Right lobe of liver (tissue), 6 donors: ENCODE data around the gene ASF1B. TPM values are rescaled to one million over a fixed set of nuclear protein-coding genes. Genes with fewer than 3 reads are reported as not detected.
"Not testable (repeated sequence)": the region's sequence is repeated elsewhere in the genome, so short reads cannot be mapped to it uniquely, and the experiment has no call there.

Experiments used
- ATAC-seq, 4 donors: fragments of 200-7000 bp; cut with Tn5 transposase; one replicate each; pipeline ENCODE4 v1.9.1; 2020; ENCODE audit warnings: mild to moderate bottlenecking in 4 of 4, moderate library complexity in 4 of 4
- DNase-seq, 3 donors: peaks; one replicate each; pipeline ENCODE4 v3.0.0-alpha.2; 2020
- H3K27ac ChIP-seq, 3 donors: fragments of 200-600 bp; one replicate each; pipeline ENCODE4 v1.8.0; 2022
- H3K27me3 ChIP-seq, 2 donors: fragments of 200-600 bp; one replicate each; pipeline ENCODE4 v1.8.0; 2022
- H3K36me3 ChIP-seq, 4 donors: fragments of 200-600 bp; sonication (generic) in 1 of 4; one replicate each; pipeline versions ENCODE4 v1.5.1 to v1.8.0; 2017 to 2022; ENCODE audit warnings: control low read depth in 1 of 4
- H3K4me1 ChIP-seq, 4 donors: fragments of 200-600 bp; sonication (generic) in 1 of 4; one replicate each; pipeline versions ENCODE4 v1.5.1 to v1.8.0; 2017 to 2022; ENCODE audit warnings: control low read depth in 1 of 4
- H3K4me3 ChIP-seq, 3 donors: fragments of 200-600 bp; one replicate each; pipeline ENCODE4 v1.8.0; 2022
- H3K9me3 ChIP-seq, 4 donors: fragments of 200-600 bp; sonication (generic) in 1 of 4; one replicate each; pipeline versions ENCODE4 v1.5.1 to v1.8.0; 2017 to 2022; ENCODE audit warnings: control low read depth in 1 of 4
- POLR2A ChIP-seq: fragments of 450-650 bp; IDR thresholded peaks from one replicate; pipeline ENCODE4 v1.6.1; 2017; ENCODE audit warnings: antibody characterized with exemption, mild to moderate bottlenecking
- WGBS: methylation state at CpG from one replicate; pipeline ENCODE4 v1.1.6; 2018; ENCODE audit warnings: low coverage, low lambda C conversion rate; ENCODE audit not compliant: insufficient coverage; ENCODE audit errors: missing lambda C conversion rate; 5-methylcytosine and 5-hydroxymethylcytosine counted together
- intact Hi-C, 2 donors: fragments of 100-400 bp; cut with DNase I; formaldehyde crosslinking; loops; one replicate each; pipeline versions ENCODE4 v1.11.2 to v1.14.1; 2022
- total RNA-seq, 6 experiments: library from RNA; depleted of rRNA in 2 of 6; stranded (reverse); fragments of >200 nt in 2 of 6; fragmentation: NEBNext Ultra II Directional in 3 of 6; extraction: Animal tissue kit (Norgen Biotek cat#: 25700) in 3 of 6; gene quantifications; one replicate each; pipeline versions ENCODE4 v1.1.0 to v1.2.4, GENCODE V29; 2016 to 2023
- TF ChIP-seq, protein P1 (sequence below), 4 donors: fragments of 200-600 bp in 3 of 4; fragments of 450-650 bp in 1 of 4; IDR thresholded peaks; one replicate each; pipeline versions ENCODE4 v1.5.1 to v1.8.0; 2016 to 2022; ENCODE audit warnings: antibody characterized with exemption in 4 of 4, mild to moderate bottlenecking in 2 of 4
- donor health status: DM: no; HTN: yes; CAD: no.
- donor health status: DM: no; HTN: no; CAD: no.
- donor health status: DM: no; HTN: no; CAD: no.
- donor health status: DM: no; HTN: yes; CAD: no.
- donor health status: DM: no; HTN: yes; CAD: no.

The ASF1B gene
- total RNA-seq, 6 experiments from 2014 or later: 0.24 to 5.3 (median 0.61) TPM

DNA sequence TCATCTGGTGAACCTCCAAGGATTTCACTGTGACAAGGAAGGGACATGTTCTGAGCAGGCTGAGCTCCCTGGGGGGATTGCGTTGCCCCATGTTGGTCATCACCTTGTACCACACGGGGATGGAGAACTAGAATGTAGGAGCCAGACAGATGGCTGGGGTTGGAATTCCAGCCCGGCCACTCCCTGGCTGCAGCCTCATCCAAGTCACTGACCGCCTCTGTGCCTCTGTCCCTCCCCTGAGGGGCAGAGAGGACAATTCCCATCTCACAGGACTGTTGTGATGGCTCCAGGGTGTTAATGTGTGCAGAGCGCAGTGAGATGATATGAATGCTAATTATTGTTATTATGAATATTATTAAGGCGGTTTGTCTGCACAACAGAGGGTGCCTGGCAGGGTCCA is 45.5 kb upstream of the ASF1B start:
- Histone ChIP-seq H3K27ac (no peak overlapping the region), H3K27me3 (no peaks in the 10 kb centered on the region), H3K4me1 (no peaks in the 10 kb centered on the region), H3K36me3 (no peaks in the 10 kb centered on the region), H3K9me3 (no peaks in the 10 kb centered on the region), H3K4me3 (no peak overlapping the region)
- ATAC-seq (no peak), DNase-seq (no peak)
- intact Hi-C loops: no loop called here
- TF ChIP-seq, protein P1, sequence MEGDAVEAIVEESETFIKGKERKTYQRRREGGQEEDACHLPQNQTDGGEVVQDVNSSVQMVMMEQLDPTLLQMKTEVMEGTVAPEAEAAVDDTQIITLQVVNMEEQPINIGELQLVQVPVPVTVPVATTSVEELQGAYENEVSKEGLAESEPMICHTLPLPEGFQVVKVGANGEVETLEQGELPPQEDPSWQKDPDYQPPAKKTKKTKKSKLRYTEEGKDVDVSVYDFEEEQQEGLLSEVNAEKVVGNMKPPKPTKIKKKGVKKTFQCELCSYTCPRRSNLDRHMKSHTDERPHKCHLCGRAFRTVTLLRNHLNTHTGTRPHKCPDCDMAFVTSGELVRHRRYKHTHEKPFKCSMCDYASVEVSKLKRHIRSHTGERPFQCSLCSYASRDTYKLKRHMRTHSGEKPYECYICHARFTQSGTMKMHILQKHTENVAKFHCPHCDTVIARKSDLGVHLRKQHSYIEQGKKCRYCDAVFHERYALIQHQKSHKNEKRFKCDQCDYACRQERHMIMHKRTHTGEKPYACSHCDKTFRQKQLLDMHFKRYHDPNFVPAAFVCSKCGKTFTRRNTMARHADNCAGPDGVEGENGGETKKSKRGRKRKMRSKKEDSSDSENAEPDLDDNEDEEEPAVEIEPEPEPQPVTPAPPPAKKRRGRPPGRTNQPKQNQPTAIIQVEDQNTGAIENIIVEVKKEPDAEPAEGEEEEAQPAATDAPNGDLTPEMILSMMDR (IDR thresholded peaks at IDR 0.05): no peak
- no peak for TF ChIP-seq POLR2A
- no CpG with 5 or more reads among the region's 6 CpGs for WGBS

- H3K27ac ChIP-seq, H3K4me1 ChIP-seq, H3K36me3 ChIP-seq, H3K27me3 ChIP-seq, H3K4me3 ChIP-seq, intact Hi-C loops, ATAC-seq, H3K9me3 ChIP-seq, DNase-seq: not testable (repeated sequence)
- 83% methylated on average over 11 of the region's 12 CpGs for WGBS
Measured at GRCh38 chr19:14181199-14181598, 44.8 kb upstream of the ASF1B start.

- ATAC-seq: no peak
- Histone ChIP-seq H3K4me3 (no peak overlapping the region), H3K4me1 (no peaks in the 10 kb centered on the region), H3K9me3 (no peaks in the 10 kb centered on the region), H3K27ac (no peak overlapping the region), H3K36me3 (no peaks in the 10 kb centered on the region), H3K27me3 (no peaks in the 10 kb centered on the region)
- WGBS: 88% methylated on average over 6 of the region's 23 CpGs
- intact Hi-C loops: no loop called here
- DNase-seq: no peak
- no peak for TF ChIP-seq POLR2A
- TF ChIP-seq, protein P1 (IDR thresholded peaks at IDR 0.05): no peak
Measured at GRCh38 chr19:14177496-14178074, 41.2 kb upstream of the ASF1B start.

DNA sequence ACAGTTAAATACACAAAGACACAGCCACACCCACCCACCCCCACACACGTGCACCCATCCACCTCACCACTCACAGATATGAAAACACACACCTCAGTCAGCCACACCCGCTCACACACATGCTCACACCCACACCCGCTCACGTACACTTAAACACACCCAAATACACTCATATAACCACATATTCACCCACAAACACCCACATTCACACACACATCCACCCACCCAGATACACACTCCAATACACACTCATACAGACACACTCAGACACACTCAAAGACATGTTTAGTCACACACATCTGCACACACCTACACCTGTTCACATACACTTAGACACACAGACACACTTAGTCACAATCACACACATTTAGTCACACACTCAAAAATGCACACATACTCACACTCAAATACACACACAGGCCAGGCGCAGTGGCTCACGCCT is 39.0 kb upstream of the ASF1B start:
- H3K27me3 ChIP-seq: no peaks in the 10 kb centered on the region
- no peak overlapping the region for H3K27ac ChIP-seq
- H3K36me3 ChIP-seq: no peaks in the 10 kb centered on the region
- WGBS: 89% methylated on average over 3 of the region's 6 CpGs
- ATAC-seq (no peak), DNase-seq (no peak)
- H3K9me3 ChIP-seq: no peaks in the 10 kb centered on the region
- no peak overlapping the region for H3K4me3 ChIP-seq
- TF ChIP-seq, protein P1 (IDR thresholded peaks at IDR 0.05): no peak
- TF ChIP-seq POLR2A: no peak
- intact Hi-C loops: no loop called here
- no peaks in the 10 kb centered on the region for H3K4me1 ChIP-seq

DNA sequence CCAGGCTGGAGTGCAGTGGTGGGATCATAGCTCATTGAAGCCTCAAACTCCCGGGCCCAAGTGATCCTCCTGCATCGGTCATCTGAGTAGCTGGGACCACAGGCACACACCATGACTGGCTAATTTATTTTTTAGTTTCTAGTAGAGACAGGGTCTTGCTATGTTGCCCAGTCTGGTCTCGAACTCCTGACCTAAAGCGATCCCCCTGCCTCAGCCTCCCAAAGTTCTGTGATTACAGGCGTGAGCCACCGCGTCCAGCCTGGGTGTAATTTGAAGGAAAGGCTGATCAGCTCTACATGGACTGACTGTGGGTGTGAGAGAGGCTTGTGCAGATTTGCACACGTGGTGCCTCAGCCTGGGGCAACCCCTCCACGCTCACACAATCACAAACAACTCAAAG is 38.5 kb upstream of the ASF1B start:
- Histone ChIP-seq H3K9me3 (no peaks in the 10 kb centered on the region), H3K4me3 (no peak overlapping the region), H3K36me3 (no peaks in the 10 kb centered on the region), H3K27me3 (no peaks in the 10 kb centered on the region), H3K4me1 (no peaks in the 10 kb centered on the region), H3K27ac (no peak overlapping the region)
- 90% methylated on average over 2 of the region's 9 CpGs for WGBS
- DNase-seq (no peak), ATAC-seq (no peak)
- intact Hi-C loops: no loop called here
- TF ChIP-seq, protein P1 (IDR thresholded peaks at IDR 0.05): no peak
- TF ChIP-seq POLR2A: no peak
